ENCODE measurements around the gene EIF4E.
A peak's percentile ranks its signal among the peaks of the same experiment; 100 is the strongest.

EIF4E gene

GRCh38 chr4:98969878-98970785, 41.2 kb upstream of the EIF4E start:
- Histone ChIP-seq H3K9ac (ENCODE audit: low read depth, low read length, poor library complexity, severe bottlenecking) (no peak overlapping the region), H3K4me2 (ENCODE audit: low read depth, low read length, poor library complexity, severe bottlenecking) (no peak overlapping the region), H3K4me1 (ENCODE audit: insufficient read depth, low read length, poor library complexity, severe bottlenecking) (no peaks in the 10 kb centered on the region), H2AFZ (ENCODE audit: low read length) (peak overlapping the region; percentile 67; the same call in 1 of the 2 replicates), H3K79me2 (ENCODE audit: insufficient read depth, low read length) (no peaks in the 10 kb centered on the region), H3K9me2 (replicated peaks; ENCODE audit: low read depth, low read length) (no peaks in the 10 kb centered on the region), H3K4me3 (ENCODE audit: low read length, poor library complexity, severe bottlenecking) (no peak overlapping the region), H3K9me3 (ENCODE audit: insufficient read depth, low read depth, low read length) (no peaks in the 10 kb centered on the region), H3K27me3 (ENCODE audit: insufficient read depth, low read length, poor library complexity, severe bottlenecking) (no peaks in the 10 kb centered on the region), H3F3A (ENCODE audit: low read depth) (no peaks in the 10 kb centered on the region), H3K36me3 (ENCODE audit: insufficient read depth, low read length) (no peaks in the 10 kb centered on the region), H4K20me1 (ENCODE audit: insufficient read depth, low read length, poor library complexity, severe bottlenecking) (no peaks in the 10 kb centered on the region)
- no peak for TF ChIP-seq CTCF (conservative IDR thresholded peaks at IDR 0.05; ENCODE audit: low read length)
- no peak for TF ChIP-seq EZH2phosphoT487 (IDR thresholded peaks at IDR 0.05; ENCODE audit: borderline replicate concordance)

GRCh38 chr4:98967786-98968329, 38.9 kb upstream of the EIF4E start:
- TF ChIP-seq EZH2phosphoT487 (IDR thresholded peaks at IDR 0.05; ENCODE audit: borderline replicate concordance) (no peak), CTCF (conservative IDR thresholded peaks at IDR 0.05; ENCODE audit: low read length) (no peak)
- Histone ChIP-seq H3K79me2 (ENCODE audit: insufficient read depth, low read length) (no peaks in the 10 kb centered on the region), H4K20me1 (ENCODE audit: insufficient read depth, low read length, poor library complexity, severe bottlenecking) (no peaks in the 10 kb centered on the region), H3F3A (ENCODE audit: low read depth) (no peaks in the 10 kb centered on the region), H3K9me2 (replicated peaks; ENCODE audit: low read depth, low read length) (no peaks in the 10 kb centered on the region), H3K27me3 (ENCODE audit: insufficient read depth, low read length, poor library complexity, severe bottlenecking) (no peaks in the 10 kb centered on the region), H3K4me3 (ENCODE audit: low read length, poor library complexity, severe bottlenecking) (no peak overlapping the region), H3K4me2 (ENCODE audit: low read depth, low read length, poor library complexity, severe bottlenecking) (no peak overlapping the region), H3K9me3 (ENCODE audit: insufficient read depth, low read depth, low read length) (no peaks in the 10 kb centered on the region), H3K36me3 (ENCODE audit: insufficient read depth, low read length) (no peaks in the 10 kb centered on the region), H3K9ac (ENCODE audit: low read depth, low read length, poor library complexity, severe bottlenecking) (no peak overlapping the region), H3K4me1 (ENCODE audit: insufficient read depth, low read length, poor library complexity, severe bottlenecking) (no peaks in the 10 kb centered on the region), H2AFZ (ENCODE audit: low read length) (no peak overlapping the region)

GRCh38 chr4:98966926-98967325, 38.0 kb upstream of the EIF4E start:
- TF ChIP-seq EZH2phosphoT487 (IDR thresholded peaks at IDR 0.05; ENCODE audit: borderline replicate concordance) (no peak), CTCF (conservative IDR thresholded peaks at IDR 0.05; ENCODE audit: low read length) (no peak)
- Histone ChIP-seq H3K9me2 (replicated peaks; ENCODE audit: low read depth, low read length) (no peaks in the 10 kb centered on the region), H3K9me3 (ENCODE audit: insufficient read depth, low read depth, low read length) (no peaks in the 10 kb centered on the region), H4K20me1 (ENCODE audit: insufficient read depth, low read length, poor library complexity, severe bottlenecking) (no peaks in the 10 kb centered on the region), H3K4me2 (ENCODE audit: low read depth, low read length, poor library complexity, severe bottlenecking) (no peak overlapping the region), H3K36me3 (ENCODE audit: insufficient read depth, low read length) (no peaks in the 10 kb centered on the region), H3F3A (ENCODE audit: low read depth) (no peaks in the 10 kb centered on the region), H3K9ac (ENCODE audit: low read depth, low read length, poor library complexity, severe bottlenecking) (no peak overlapping the region), H2AFZ (ENCODE audit: low read length) (no peak overlapping the region), H3K27me3 (ENCODE audit: insufficient read depth, low read length, poor library complexity, severe bottlenecking) (no peaks in the 10 kb centered on the region), H3K4me1 (ENCODE audit: insufficient read depth, low read length, poor library complexity, severe bottlenecking) (no peaks in the 10 kb centered on the region), H3K79me2 (ENCODE audit: insufficient read depth, low read length) (no peaks in the 10 kb centered on the region), H3K4me3 (ENCODE audit: low read length, poor library complexity, severe bottlenecking) (no peak overlapping the region)
